Activated CD4-positive, alpha-beta T cell treated with anti-CD3 and anti-CD28 coated beads, Interleukin-2, amount 50 U/mL, for 16 hours (primary cell): ENCODE data around the gene N4BP2L2.

Source experiments
- DNase-seq: peaks from one replicate; pipeline ENCODE4 v3.0.0-alpha.2; 2020

N4BP2L2 gene

GRCh38 chr13:32528358-32528757 is 10.2 kb downstream of the N4BP2L2 start:
- DNase-seq = no peak

GRCh38 chr13:32527151-32527550 is 11.4 kb downstream of the N4BP2L2 start:
- DNase-seq = no peak

- no peak for DNase-seq
These were observed 12.8 kb downstream of the N4BP2L2 start for GRCh38 chr13:32525766-32526165.

- DNase-seq = no peak
These were observed 23.3 kb downstream of the N4BP2L2 start for GRCh38 chr13:32515246-32515645.

- no peak for DNase-seq
These were observed 27.1 kb downstream of the N4BP2L2 start for GRCh38 chr13:32511482-32511881.

- no peak for DNase-seq
These were observed 33.7 kb downstream of the N4BP2L2 start for GRCh38 chr13:32504876-32505275.

- no peak for DNase-seq
These were observed 34.3 kb downstream of the N4BP2L2 start for GRCh38 chr13:32504263-32504662.

GRCh38 chr13:32503727-32504126 is 34.9 kb downstream of the N4BP2L2 start:
- no peak for DNase-seq

- DNase-seq = no peak
These were observed 37.5 kb downstream of the N4BP2L2 start for GRCh38 chr13:32501064-32501463.

GRCh38 chr13:32499538-32500210 is 38.9 kb downstream of the N4BP2L2 start:
- DNase-seq = no peak

GRCh38 chr13:32497589-32497988 is 41.0 kb downstream of the N4BP2L2 start:
- DNase-seq = no peak

- DNase-seq = no peak
These were observed 41.9 kb downstream of the N4BP2L2 start for GRCh38 chr13:32496599-32497160.

GRCh38 chr13:32495841-32496240 is 42.8 kb downstream of the N4BP2L2 start:
- no peak for DNase-seq

- DNase-seq = no peak
These were observed 43.2 kb downstream of the N4BP2L2 start for GRCh38 chr13:32495429-32495828.

- no peak for DNase-seq
These were observed 47.6 kb downstream of the N4BP2L2 start for GRCh38 chr13:32491028-32491427.

GRCh38 chr13:32476892-32477291 is 61.7 kb downstream of the N4BP2L2 start:
- no peak for DNase-seq

GRCh38 chr13:32476021-32476731 is 62.4 kb downstream of the N4BP2L2 start:
- no peak for DNase-seq

- no peak for DNase-seq
These were observed 63.4 kb downstream of the N4BP2L2 start for GRCh38 chr13:32474999-32475792.

GRCh38 chr13:32473650-32474049 is 64.9 kb downstream of the N4BP2L2 start:
- DNase-seq = no peak

- peak; percentile 43 for DNase-seq
These were observed 66.4 kb downstream of the N4BP2L2 start for GRCh38 chr13:32472194-32472621.

- no peak for DNase-seq
These were observed 67.2 kb downstream of the N4BP2L2 start for GRCh38 chr13:32471187-32471922.

GRCh38 chr13:32468502-32469142 is 70.0 kb downstream of the N4BP2L2 start:
- no peak for DNase-seq
